Esophagus squamous epithelium (tissue), 4 donors: Measurements from ENCODE around the gene STING1.

Source experiments
- CTCF ChIP-seq, 6 experiments: fragments of 450-650 bp in 4 of 6; fragments of 200-600 bp in 2 of 6; sonication (generic) in 2 of 6; IDR thresholded peaks; one replicate each; pipeline ENCODE4 v1.5.1; 2016 to 2019; ENCODE audit warnings: antibody characterized with exemption in 6 of 6, mild to moderate bottlenecking in 4 of 6, moderate library complexity in 4 of 6
- POLR2A ChIP-seq, 4 donors: fragments of 450-650 bp; IDR thresholded peaks; one replicate each; pipeline ENCODE4 v1.6.1; 2017; ENCODE audit warnings: antibody characterized with exemption in 4 of 4, mild to moderate bottlenecking in 4 of 4, moderate library complexity in 3 of 4

- no peak for TF ChIP-seq POLR2A (IDR thresholded peaks at IDR 0.05)
- no peak for TF ChIP-seq CTCF (IDR thresholded peaks at IDR 0.05)
Observed at GRCh38 chr5:139456776-139457175, 25.8 kb downstream of the STING1 start.
